K562 (cell line): ENCODE measurements around the gene LAMTOR4. TPM values are rescaled to one million over a fixed set of nuclear protein-coding genes. Genes with fewer than 3 reads are reported as not detected.

ENCODE experiments used
- ATAC-seq: fragments of 200-7000 bp; cut with Tn5 transposase; 3 replicates; pipeline ENCODE4 v1.9.1; 2020; ENCODE audit warnings: moderate library complexity
- BruUV-seq: library from RNA; stranded (reverse); fragments of 400-500 nt; replicated peaks from 2 replicates; lab custom pipeline; 2021; lab: Mats Ljungman, UMichigan
- CTCF ChIA-PET: fragments of 300-600 bp; formaldehyde crosslinking; extraction: SDS; loops from one replicate; lab custom pipeline; 2021; ENCODE audit warnings: low intra/inter-chr PET ratio; lab: Yijun Ruan, JAX
- POLR2A ChIA-PET: fragments of 300-600, 350-650 bp; sonication (Branson Sonifier 250); formaldehyde crosslinking; extraction: SDS; loops from one replicate; lab custom pipeline; 2021; ENCODE audit warnings: antibody characterized with exemption, inconsistent platforms; lab: Yijun Ruan, JAX
- DNase-seq, 4 experiments: peaks; one replicate each; pipeline versions ENCODE4 v3.0.0 to v3.0.0-alpha.2; 2011 to 2018; ENCODE audit warnings: low spot score in 3 of 4, mixed read lengths in 3 of 4; ENCODE audit errors: extremely low read depth in 1 of 4
- FAIRE-seq: peaks from 2 replicates; lab custom pipeline; 2011; peaks lifted over from hg19 to GRCh38; lab: Jason Lieb, UNC
- H2AFZ ChIP-seq: 2 replicates; pipeline ENCODE4 v1.6.0; 2011; ENCODE audit warnings: low read depth, low read length, control low read depth, inconsistent platforms
- H3K27ac ChIP-seq: fragments of 200-600 bp; 3 replicates; pipeline ENCODE4 v1.8.0; 2011; ENCODE audit warnings: low read depth, mild to moderate bottlenecking, control low read depth, inconsistent platforms, low read length, moderate library complexity, mixed read lengths; ENCODE audit errors: extremely low read depth
- H3K27me3 ChIP-seq, 2 experiments: fragments of 300-600 bp in 1 of 2; 2 replicates in 1 of 2; 3 replicates in 1 of 2; pipeline versions ENCODE4 v1.6.0 to v1.8.0; 2011; ENCODE audit warnings: inconsistent platforms in 2 of 2, low read length in 2 of 2, mild to moderate bottlenecking in 1 of 2, mixed read lengths in 1 of 2, moderate library complexity in 1 of 2; ENCODE audit not compliant: control insufficient read depth in 2 of 2, insufficient read depth in 2 of 2
- H3K36me3 ChIP-seq: fragments of 300-600 bp; 3 replicates; pipeline ENCODE4 v1.8.0; 2011; ENCODE audit warnings: mild to moderate bottlenecking, low read length, inconsistent platforms; ENCODE audit not compliant: control insufficient read depth, insufficient read depth
- H3K4me1 ChIP-seq, 2 experiments: fragments of 200-600 bp in 1 of 2; replicated peaks in 1 of 2; 2 replicates in 1 of 2; 3 replicates in 1 of 2; pipeline versions ENCODE4 v1.5.1 to v1.8.0; 2011; ENCODE audit warnings: inconsistent platforms in 2 of 2, low read length in 2 of 2, mild to moderate bottlenecking in 1 of 2, mixed read lengths in 1 of 2, moderate library complexity in 1 of 2; ENCODE audit not compliant: control insufficient read depth in 2 of 2, insufficient read depth in 2 of 2
- H3K4me2 ChIP-seq: 2 replicates; pipeline ENCODE4 v1.6.1; 2011; ENCODE audit warnings: low read length, control low read depth, inconsistent platforms, mixed read lengths; ENCODE audit not compliant: insufficient read depth
- H3K4me3 ChIP-seq: fragments of 200-600 bp; sonication (generic), shearing (Covaris generic); 2 replicates; pipeline ENCODE4 v1.5.1; 2016; ENCODE audit warnings: control low read depth, inconsistent platforms
- H3K79me2 ChIP-seq: fragments of 200-600 bp; 3 replicates; pipeline ENCODE4 v1.8.0; 2011; ENCODE audit warnings: low read length, inconsistent platforms; ENCODE audit not compliant: control insufficient read depth, insufficient read depth
- H3K9ac ChIP-seq, 2 experiments: 2 replicates each; pipeline versions ENCODE4 v1.6.0 to v1.6.1; 2011; ENCODE audit warnings: low read depth in 2 of 2, low read length in 2 of 2, control low read depth in 1 of 2, inconsistent platforms in 1 of 2, mild to moderate bottlenecking in 1 of 2, mixed read lengths in 1 of 2; ENCODE audit not compliant: insufficient read depth in 1 of 2
- H3K9me1 ChIP-seq: one replicate; pipeline ENCODE4 v1.6.0; 2011; ENCODE audit warnings: inconsistent platforms, mild to moderate bottlenecking, low read length, moderate library complexity; ENCODE audit not compliant: control insufficient read depth, insufficient read depth
- H3K9me3 ChIP-seq: replicated peaks from 2 replicates; pipeline ENCODE4 v1.5.1; 2011; ENCODE audit warnings: low read depth, low read length, inconsistent platforms; ENCODE audit not compliant: control insufficient read depth, insufficient read depth
- H4K20me1 ChIP-seq: replicated peaks from 2 replicates; pipeline ENCODE4 v1.6.1; 2011; ENCODE audit warnings: low read length, inconsistent platforms, mixed read lengths; ENCODE audit not compliant: control insufficient read depth, insufficient read depth
- CTBP1 ChIP-seq: fragments of 450-650 bp; IDR thresholded peaks from 2 replicates; pipeline ENCODE4 v1.6.1; 2016; ENCODE audit warnings: borderline replicate concordance
- E2F3 ChIP-seq: fragments of 250-450 bp; sonication (Bioruptor Pico); IDR thresholded peaks from 2 replicates; pipeline ENCODE4 v1.4.0; 2020; ENCODE audit warnings: mild to moderate bottlenecking
- POLR2G ChIP-seq: fragments of 200-400 bp; formaldehyde crosslinking; IDR thresholded peaks from 2 replicates; pipeline ENCODE4 v1.6.1; 2017; ENCODE audit warnings: low read depth, mild to moderate bottlenecking, antibody characterized with exemption, low read length, moderate library complexity
- RAD51 ChIP-seq: fragments of 450-650 bp; IDR thresholded peaks from 2 replicates; pipeline ENCODE4 v1.7.1; 2016; ENCODE audit warnings: low read depth, mild to moderate bottlenecking, borderline replicate concordance
- RFX1 ChIP-seq: fragments of 450-650 bp; IDR thresholded peaks from 2 replicates; pipeline ENCODE4 v1.6.1; 2016; ENCODE audit warnings: mild to moderate bottlenecking, moderate library complexity
- WGBS: fragments of 100-300 bp; shearing (Covaris generic); methylation state at CpG from one replicate; pipeline ENCODE4 v1.1.6; 2016; ENCODE audit warnings: low coverage, mixed read lengths; ENCODE audit not compliant: insufficient coverage; ENCODE audit errors: missing lambda C conversion rate; 5-methylcytosine and 5-hydroxymethylcytosine counted together
- in situ Hi-C: fragments of 300-500 bp; cut with MboI; formaldehyde crosslinking; loops from 4 replicates; pipeline ENCODE4 v1.15.0; 2018; ENCODE audit warnings: inconsistent platforms, mixed read lengths
- intact Hi-C: fragments of 100-400 bp; cut with micrococcal nuclease; formaldehyde crosslinking; loops from 2 replicates; pipeline ENCODE4 v1.14.2; 2022
- polyA plus RNA-seq, 8 experiments: library from polyadenylated mRNA; depleted of rRNA in 4 of 8; stranded (reverse) in 5 of 8; unstranded in 3 of 8; fragments of >200 nt; fragmentation: Nextera tagmentation in 2 of 8; fragmentation: Illumina TruSeq in 1 of 8; extraction: Ambion mirVana in 2 of 8; extraction: Trizol in 1 of 8; gene quantifications; 2 replicates each; pipeline versions ENCODE4 v1.2.1 to v1.2.3, GENCODE V29; 2011 to 2014; ENCODE audit warnings: inconsistent platforms in 1 of 8, missing spikeins in 1 of 8
- total RNA-seq, 7 experiments: library from RNA; depleted of rRNA in 6 of 7; stranded (reverse); fragments of >200 nt in 6 of 7; fragmentation: Illumina TruSeq in 2 of 7; extraction: Trizol in 2 of 7; gene quantifications; 2 replicates each; pipeline versions ENCODE4 v1.2.1 to v1.2.3, GENCODE V29; 2011 to 2021; ENCODE audit warnings: low replicate concordance in 1 of 7
- TF ChIP-seq, protein P1 (sequence below): sonication (generic); formaldehyde crosslinking; IDR thresholded peaks from 2 replicates; pipeline ENCODE4 v1.9.0; 2022; ENCODE audit warnings: mild to moderate bottlenecking, missing genetic modification reagents
- TF ChIP-seq, protein P2 (sequence below): sonication (generic); formaldehyde crosslinking; IDR thresholded peaks from 2 replicates; pipeline ENCODE4 v1.5.0; 2020; ENCODE audit warnings: missing genetic modification reagents

Gene LAMTOR4
- total and polyA plus RNA-seq, 9 of the 15 experiments (the other 6 are each of a cell fraction or from before 2014, with no cell fraction given): 79.6 to 314 (median 195) TPM

DNA sequence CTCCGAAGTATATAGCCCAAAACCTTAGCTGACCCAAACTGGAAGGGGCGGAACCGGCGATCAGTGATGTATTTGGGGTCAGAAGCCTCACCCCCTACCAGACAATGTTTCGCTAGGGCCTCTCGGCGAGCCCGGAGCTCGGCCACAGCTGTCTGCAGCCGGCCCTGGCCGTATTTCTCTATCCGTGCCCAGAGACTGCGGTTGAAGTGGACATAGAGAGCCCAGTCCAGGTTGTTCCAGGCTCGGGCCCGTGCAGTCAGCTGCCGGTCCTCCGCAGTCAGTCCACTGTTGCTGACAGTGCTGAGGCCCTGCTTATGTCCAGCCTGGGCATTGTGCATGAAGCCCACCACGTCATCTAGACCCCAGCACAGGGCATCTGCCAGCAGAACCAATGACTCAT, 11.3 kb downstream of the LAMTOR4 start:
- ATAC-seq (no peak), DNase-seq (no peak), FAIRE-seq (no peak)
- peaks cover 21% of the 10 kb centered on the region for H3K36me3 ChIP-seq
- H3K4me3 ChIP-seq: no peak overlapping the region
- ChIA-PET POLR2A (interaction anchor here (1.2 to 1.6 kb wide), 2 partner anchors 11 to 268 kb away, joined by 3 to 8 read pairs; partner anchors contain the start of genes LAMTOR4 and ZCWPW1), CTCF (no interaction called here)
- H4K20me1 ChIP-seq: peaks cover 10% of the 10 kb centered on the region
- no peaks in the 10 kb centered on the region for H3K9me1 ChIP-seq
- no peaks in the 10 kb centered on the region for H3K9me3 ChIP-seq
- TF ChIP-seq E2F3 (no peak), POLR2G (peak; percentile 51; the same call in 1 of the 2 replicates)
- H3K79me2 ChIP-seq: peaks cover 30% of the 10 kb centered on the region
- H3K4me1 ChIP-seq: peaks cover 36 to 59% of the 10 kb centered on the region in 2 experiments
- no peaks in the 10 kb centered on the region for H3K27me3 ChIP-seq
- in situ Hi-C loops (no loop called here), intact Hi-C loops (no loop called here)
- H3K4me2 ChIP-seq: no peak overlapping the region
- no TSS peak for BruUV-seq
- 91% methylated on average over 18 of the region's 18 CpGs for WGBS
- H3K9ac ChIP-seq: peak overlapping the region in 1 of 2 experiments; percentile 76; a peak in 2 of 4 replicates
- H3K27ac ChIP-seq: no peak overlapping the region
- no peak overlapping the region for H2AFZ ChIP-seq

DNA sequence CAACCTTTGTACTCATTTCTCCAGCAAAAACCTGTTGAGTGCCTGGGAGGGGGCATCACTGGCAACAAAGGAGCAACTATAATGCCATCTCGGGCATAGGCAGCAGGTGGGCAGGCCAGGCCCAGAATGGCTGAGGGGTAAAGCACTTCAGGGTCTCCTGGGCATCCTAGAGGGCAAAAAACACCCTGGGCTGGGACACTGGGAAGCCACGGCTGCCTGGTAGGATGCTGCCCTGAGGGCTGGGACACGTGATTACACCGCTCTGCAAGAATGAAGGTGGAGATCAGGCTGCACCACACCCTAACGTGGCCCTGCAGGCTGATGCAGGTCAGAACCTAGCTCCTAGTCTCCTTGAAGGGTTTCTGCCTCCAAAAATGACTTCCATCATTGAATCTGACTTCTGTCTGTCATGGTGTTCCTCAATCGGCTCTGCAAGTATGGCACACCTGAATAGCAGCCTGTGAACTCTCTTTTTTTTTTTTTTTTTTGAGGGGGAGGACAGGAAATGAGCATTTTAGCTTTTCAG, 14.4 kb downstream of the LAMTOR4 start:
- H3K27ac ChIP-seq: no peak overlapping the region
- POLR2A ChIA-PET: no interaction called here
- peak in 2 of 4 experiments; percentile 34 to 55 for DNase-seq

More for the DNA sequence above, 14.4 kb downstream of the LAMTOR4 start:
- Histone ChIP-seq H3K4me3 (no peak overlapping the region), H3K4me1 (peaks cover 33 to 48% of the 10 kb centered on the region in 2 experiments), H3K27me3 (no peaks in the 10 kb centered on the region), H3K9ac (peak overlapping the region in 1 of 2 experiments; percentile 62; a peak in 2 of 4 replicates), H3K79me2 (peaks cover 5% of the 10 kb centered on the region), H3K4me2 (no peak overlapping the region), H3K9me1 (no peaks in the 10 kb centered on the region), H3K9me3 (no peaks in the 10 kb centered on the region), H2AFZ (peak overlapping the region; percentile 49), H4K20me1 (no peaks in the 10 kb centered on the region), H3K36me3 (no peaks in the 10 kb centered on the region)
- in situ Hi-C loops: no loop called here
- peak; percentile 54; the same call in 1 of the 2 replicates for TF ChIP-seq CTBP1
- TF ChIP-seq, protein P1, sequence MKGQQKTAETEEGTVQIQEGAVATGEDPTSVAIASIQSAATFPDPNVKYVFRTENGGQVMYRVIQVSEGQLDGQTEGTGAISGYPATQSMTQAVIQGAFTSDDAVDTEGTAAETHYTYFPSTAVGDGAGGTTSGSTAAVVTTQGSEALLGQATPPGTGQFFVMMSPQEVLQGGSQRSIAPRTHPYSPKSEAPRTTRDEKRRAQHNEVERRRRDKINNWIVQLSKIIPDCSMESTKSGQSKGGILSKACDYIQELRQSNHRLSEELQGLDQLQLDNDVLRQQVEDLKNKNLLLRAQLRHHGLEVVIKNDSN: peak; percentile 78
- TF ChIP-seq, protein P2, sequence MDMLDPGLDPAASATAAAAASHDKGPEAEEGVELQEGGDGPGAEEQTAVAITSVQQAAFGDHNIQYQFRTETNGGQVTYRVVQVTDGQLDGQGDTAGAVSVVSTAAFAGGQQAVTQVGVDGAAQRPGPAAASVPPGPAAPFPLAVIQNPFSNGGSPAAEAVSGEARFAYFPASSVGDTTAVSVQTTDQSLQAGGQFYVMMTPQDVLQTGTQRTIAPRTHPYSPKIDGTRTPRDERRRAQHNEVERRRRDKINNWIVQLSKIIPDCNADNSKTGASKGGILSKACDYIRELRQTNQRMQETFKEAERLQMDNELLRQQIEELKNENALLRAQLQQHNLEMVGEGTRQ: peak; percentile 78
- peak; percentile 62 for TF ChIP-seq RAD51
- TF ChIP-seq RFX1: no peak
- FAIRE-seq: no peak
- CTCF ChIA-PET: no interaction called here
- WGBS: 18% methylated on average over 6 of the region's 6 CpGs
- intact Hi-C loops: no loop called here
- ATAC-seq: no peak
- no TSS peak for BruUV-seq
